Renal pelvis (tissue), 4 donors: ENCODE data around the gene CDCA8. TPM values are rescaled to one million over a fixed set of nuclear protein-coding genes. Genes with fewer than 3 reads are reported as not detected.
"Not testable (repeated sequence)": the region's sequence is repeated elsewhere in the genome, so short reads cannot be mapped to it uniquely, and the experiment has no call there.

Experiments
- DNase-seq: peaks from one replicate; pipeline ENCODE4 v3.0.0-alpha.2; 2013
- polyA plus RNA-seq, 3 donors: library from polyadenylated mRNA; unstranded; fragments of 120-200 nt; gene quantifications; one replicate each; pipeline ENCODE4 v1.2.1, GENCODE V29; 2013; ENCODE audit not compliant: insufficient read length in 3 of 3

The CDCA8 gene
- polyA plus RNA-seq, 3 donors = 16.0 to 21.4 (median 19.2) TPM

- no peak for DNase-seq
Observed at GRCh38 chr1:37731312-37732019, 39.1 kb downstream of the CDCA8 start.

- no peak for DNase-seq
Observed at GRCh38 chr1:37732111-37732780, 39.9 kb downstream of the CDCA8 start.

GRCh38 chr1:37734629-37735591 is 42.6 kb downstream of the CDCA8 start:
- DNase-seq = no peak

- DNase-seq = not testable (repeated sequence)
Observed at GRCh38 chr1:37737975-37738374, 45.7 kb downstream of the CDCA8 start.

GRCh38 chr1:37738619-37739018 is 46.3 kb downstream of the CDCA8 start:
- DNase-seq = not testable (repeated sequence)

- no peak for DNase-seq
Observed at GRCh38 chr1:37739222-37739621, 46.9 kb downstream of the CDCA8 start.

GRCh38 chr1:37741130-37741529 is 48.8 kb downstream of the CDCA8 start:
- no peak for DNase-seq

- no peak for DNase-seq
Observed at GRCh38 chr1:37741662-37742061, 49.3 kb downstream of the CDCA8 start.

- DNase-seq = no peak
Observed at GRCh38 chr1:37746806-37747205, 54.5 kb downstream of the CDCA8 start.

- no peak for DNase-seq
Observed at GRCh38 chr1:37748565-37748964, 56.2 kb downstream of the CDCA8 start.

- DNase-seq = no peak
Observed at GRCh38 chr1:37752213-37752582, 59.9 kb downstream of the CDCA8 start.

GRCh38 chr1:37752583-37753471 is 60.5 kb downstream of the CDCA8 start:
- DNase-seq = peak; percentile 16

- DNase-seq = no peak
Observed at GRCh38 chr1:37753473-37754321, 61.4 kb downstream of the CDCA8 start.

- no peak for DNase-seq
Observed at GRCh38 chr1:37755290-37755689, 63.0 kb downstream of the CDCA8 start.

GRCh38 chr1:37755951-37756560 is 63.7 kb downstream of the CDCA8 start:
- DNase-seq = no peak

Other genes starting within 250 kb of the CDCA8 start
- 1 to 10 TPM; 2.6 to 2.9 (median 2.9) TPM for gene ZC3H12A, start 217.9 kb upstream of the CDCA8 start, polyA plus RNA-seq
- gene MEAF6, start 177.8 kb upstream of the CDCA8 start, polyA plus RNA-seq = 10 to 100 TPM; 90.8 to 95.4 (median 91.7) TPM
- 10 to 100 TPM; 13.5 to 15.9 (median 15.5) TPM for gene SNIP1, start 138.2 kb upstream of the CDCA8 start, polyA plus RNA-seq
- gene DNALI1, start 135.6 kb upstream of the CDCA8 start, polyA plus RNA-seq = 10 to 100 TPM; 73.1 to 85.2 (median 80.4) TPM
- gene GNL2, start 96.6 kb upstream of the CDCA8 start, polyA plus RNA-seq = 10 to 100 TPM; 65.3 to 82.5 (median 74.4) TPM
- 1 to 10 TPM; 6.3 to 8.3 (median 7.9) TPM for gene RSPO1, start 57.6 kb upstream of the CDCA8 start, polyA plus RNA-seq
- gene EPHA10, start 72.6 kb downstream of the CDCA8 start, polyA plus RNA-seq = under 1 TPM; 0.12 to 0.24 (median 0.13) TPM
- 1 to 10 TPM; 4.0 to 4.9 (median 4.4) TPM for gene MANEAL, start 101.3 kb downstream of the CDCA8 start, polyA plus RNA-seq
- 10 to 100 TPM; 29.5 to 37.1 (median 36.7) TPM for gene C1orf122, start 115.3 kb downstream of the CDCA8 start, polyA plus RNA-seq
- 10 to 100 TPM; 11.5 to 14.0 (median 12.2) TPM for gene YRDC, start 115.7 kb downstream of the CDCA8 start, polyA plus RNA-seq
- 1 to 10 TPM; 7.0 to 8.9 (median 8.4) TPM for gene MTF1, start 167.1 kb downstream of the CDCA8 start, polyA plus RNA-seq